Ovary (tissue), 3 donors: ENCODE measurements around the gene MYO5C.

ENCODE experiments used
- CTCF ChIP-seq, 3 donors: fragments of 450-650 bp in 2 of 3; fragments of 200-600 bp in 1 of 3; IDR thresholded peaks; one replicate each; pipeline versions ENCODE4 v1.5.1 to v1.8.0; 2016 to 2022; ENCODE audit warnings: antibody characterized with exemption in 3 of 3, mild to moderate bottlenecking in 1 of 3
- EP300 ChIP-seq: sonication (generic); formaldehyde crosslinking; IDR thresholded peaks from one replicate; pipeline ENCODE4 v1.6.1; 2017; ENCODE audit warnings: antibody characterized with exemption
- POLR2A ChIP-seq: fragments of 450-650 bp; IDR thresholded peaks from one replicate; pipeline ENCODE4 v1.6.1; 2017; ENCODE audit warnings: antibody characterized with exemption, mild to moderate bottlenecking, moderate library complexity
- donor health status: DM: no; HTN: no; CAD: no.

GRCh38 chr15:52251144-52251860 is 44.3 kb downstream of the MYO5C start:
- TF ChIP-seq CTCF (IDR thresholded peaks at IDR 0.05): no peak
- TF ChIP-seq EP300: no peak
- TF ChIP-seq POLR2A: no peak
